ENCODE results near the gene XXYLT1. TPM values are rescaled to one million over a fixed set of nuclear protein-coding genes. Genes with fewer than 3 reads are reported as not detected.

The XXYLT1 gene
- total and polyA plus RNA-seq, 9 of the 15 experiments (the other 6 are each of a cell fraction or from before 2014, with no cell fraction given) = 1.9 to 18.9 (median 15.0) TPM

GRCh38 chr3:195140816-195141793 lies 129.9 kb downstream of the XXYLT1 start (continued):
- TF ChIP-seq ZBTB40 (IDR thresholded peaks at IDR 0.05) (0 out of 2 replicates have a peak, but pooled peaks have one; percentile 10), ZBTB40 (CRISPR knock-in tag; IDR thresholded peaks at IDR 0.05) (no peak), NFRKB (IDR thresholded peaks at IDR 0.05; ENCODE audit: low read depth) (peak; percentile 43), ZNF239 (CRISPR knock-in tag; IDR thresholded peaks at IDR 0.05) (no peak), ZNF41 (CRISPR knock-in tag; conservative IDR thresholded peaks at IDR 0.05) (no peak; the same call in 1 of the 2 replicates), EHMT2 (IDR thresholded peaks at IDR 0.05) (peak; percentile 70; the same call in 1 of the 2 replicates), SOX6 (IDR thresholded peaks at IDR 0.05) (peak; percentile 95), XRCC5 (IDR thresholded peaks at IDR 0.05; ENCODE audit: low read depth, low read length) (no peak), ID3 (CRISPR knock-in tag; IDR thresholded peaks at IDR 0.05) (no peak), ID3 (tag; IDR thresholded peaks at IDR 0.05) (peak; percentile 75; the same call in 1 of the 2 replicates), ZKSCAN8 (CRISPR knock-in tag; IDR thresholded peaks at IDR 0.05) (peak; percentile 35; the same call in 1 of the 2 replicates), NCOA1 (IDR thresholded peaks at IDR 0.05; ENCODE audit: low read depth) (peak; percentile 95), CHD1 (IDR thresholded peaks at IDR 0.05; ENCODE audit: low read length) (no peak), USF1 (CRISPR knock-in tag; IDR thresholded peaks at IDR 0.05) (no peak), TEAD4 (IDR thresholded peaks at IDR 0.05; ENCODE audit: low read length) (peak; percentile 98), TEAD4 (CRISPR knock-in tag; IDR thresholded peaks at IDR 0.05; ENCODE audit: borderline replicate concordance) (peak; percentile 71; the same call in 1 of the 2 replicates), ZBTB12 (CRISPR knock-in tag; IDR thresholded peaks at IDR 0.05) (peak; percentile 39; the same call in 1 of the 2 replicates)

Measured in K562 (cell line).